Pons (tissue), 1 donor: ENCODE measurements around the gene DNAI4.

ENCODE experiments used
- DNase-seq: peaks from one replicate; pipeline ENCODE4 v3.0.0-alpha.2; 2016; ENCODE audit warnings: low spot score

The DNAI4 gene

DNA sequence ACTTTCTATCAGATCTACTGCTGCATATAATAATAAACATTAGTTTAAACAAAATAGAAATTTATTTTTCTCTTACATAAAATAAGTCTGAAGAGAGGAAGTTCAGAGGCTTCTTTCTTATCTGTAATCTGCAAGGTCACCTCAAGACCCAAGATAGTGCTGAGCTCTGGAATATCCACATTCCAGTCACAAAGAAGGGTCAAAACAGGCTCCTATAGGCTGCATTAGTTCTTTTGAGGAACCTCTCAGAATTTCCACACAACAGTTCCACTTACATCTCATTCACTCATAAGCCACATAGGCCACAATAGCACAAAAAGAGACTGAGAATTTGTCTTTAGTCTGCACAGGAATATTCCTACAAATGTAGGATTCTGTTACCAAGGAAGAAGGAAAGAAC lies 157.0 kb downstream of the DNAI4 start:
- no peak for DNase-seq

DNA sequence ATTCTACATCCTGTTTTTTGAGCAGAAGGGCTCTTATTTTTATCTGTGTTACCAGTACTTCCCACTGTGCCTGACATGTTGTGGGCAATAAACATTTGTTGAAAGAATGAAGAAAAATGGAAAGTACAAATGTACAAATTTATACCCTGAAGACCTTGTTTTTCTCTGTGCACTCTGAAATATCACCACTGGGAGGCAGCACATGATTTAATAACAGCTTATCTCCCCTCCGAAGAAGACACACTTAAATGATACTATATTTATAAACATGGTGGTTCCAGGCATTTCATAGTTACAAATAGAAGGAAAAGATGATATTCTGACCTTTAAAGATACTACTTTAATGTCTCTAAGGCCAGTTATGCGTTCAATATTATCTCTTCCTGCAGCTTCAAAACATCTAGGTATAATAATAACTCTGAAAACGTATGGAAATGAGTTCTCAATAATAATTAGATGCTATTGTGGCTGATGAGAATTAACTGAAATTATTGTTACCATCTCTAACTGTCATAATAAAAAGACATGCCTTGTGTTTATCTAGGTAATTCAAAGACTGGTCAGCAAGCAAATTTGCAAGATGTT lies 159.6 kb downstream of the DNAI4 start:
- peak; percentile 73 for DNase-seq
